K562 (cell line): ENCODE data around the gene C22orf39. TPM values are rescaled to one million over a fixed set of nuclear protein-coding genes. Genes with fewer than 3 reads are reported as not detected.

ENCODE experiments used
- CBFA2T2 ChIP-seq: fragments of 450-650 bp; conservative IDR thresholded peaks from 2 replicates; pipeline ENCODE4 v1.6.1; 2017; ENCODE audit warnings: mild to moderate bottlenecking
- HNRNPL ChIP-seq: fragments of 200-400 bp; formaldehyde crosslinking; IDR thresholded peaks from 2 replicates; pipeline ENCODE4 v1.6.1; 2017; ENCODE audit warnings: low read depth, mild to moderate bottlenecking, low read length
- MTF1 ChIP-seq: fragments of 250-450 bp; sonication (Bioruptor Pico); IDR thresholded peaks from 2 replicates; pipeline ENCODE4 v1.9.0; 2021; ENCODE audit warnings: moderate library complexity, mild to moderate bottlenecking, inconsistent platforms, borderline replicate concordance
- NBN ChIP-seq: fragments of 450-650 bp; IDR thresholded peaks from 2 replicates; pipeline ENCODE4 v1.6.1; 2016; ENCODE audit warnings: low read depth, mild to moderate bottlenecking
- STAT5A ChIP-seq: IDR thresholded peaks from 2 replicates; pipeline ENCODE4 v1.6.1; 2012; ENCODE audit warnings: low read length, inconsistent platforms, borderline replicate concordance
- TCF7 ChIP-seq: sonication (generic); IDR thresholded peaks from 2 replicates; pipeline ENCODE4 v1.6.1; 2016; ENCODE audit warnings: antibody characterized with exemption, borderline replicate concordance
- polyA plus RNA-seq, 8 experiments: library from polyadenylated mRNA; depleted of rRNA in 4 of 8; stranded (reverse) in 5 of 8; unstranded in 3 of 8; fragments of >200 nt; fragmentation: Nextera tagmentation in 2 of 8; fragmentation: Illumina TruSeq in 1 of 8; extraction: Ambion mirVana in 2 of 8; extraction: Trizol in 1 of 8; gene quantifications; 2 replicates each; pipeline versions ENCODE4 v1.2.1 to v1.2.3, GENCODE V29; 2011 to 2014; ENCODE audit warnings: inconsistent platforms in 1 of 8, missing spikeins in 1 of 8
- total RNA-seq, 7 experiments: library from RNA; depleted of rRNA in 6 of 7; stranded (reverse); fragments of >200 nt in 6 of 7; fragmentation: Illumina TruSeq in 2 of 7; extraction: Trizol in 2 of 7; gene quantifications; 2 replicates each; pipeline versions ENCODE4 v1.2.1 to v1.2.3, GENCODE V29; 2011 to 2021; ENCODE audit warnings: low replicate concordance in 1 of 7
- TF ChIP-seq, protein P1 (sequence below), 2 experiments: fragments of 450-650 bp; IDR thresholded peaks; 2 replicates each; pipeline ENCODE4 v1.6.1; 2016; ENCODE audit warnings: mild to moderate bottlenecking in 2 of 2, borderline replicate concordance in 1 of 2, low read depth in 1 of 2, moderate library complexity in 1 of 2
- TF ChIP-seq, protein P2 (sequence below): fragments of 450-650 bp; formaldehyde crosslinking; IDR thresholded peaks from 2 replicates; pipeline ENCODE4 v1.4.0; 2022; ENCODE audit warnings: missing genetic modification characterization
- TF ChIP-seq, protein P3 (sequence below): fragments of 250-450 bp; sonication (Bioruptor Pico); IDR thresholded peaks from 2 replicates; pipeline ENCODE4 v1.4.0; 2020; ENCODE audit warnings: mild to moderate bottlenecking, moderate library complexity
- TF ChIP-seq, protein P4 (sequence below): sonication (generic); formaldehyde crosslinking; IDR thresholded peaks from 2 replicates; pipeline ENCODE4 v1.8.1; 2023; ENCODE audit warnings: mild to moderate bottlenecking, missing genetic modification reagents

C22orf39 gene
- total and polyA plus RNA-seq, 9 of the 15 experiments (the other 6 are each of a cell fraction or from before 2014, with no cell fraction given), result 20.4 to 139 (median 66.8) TPM

DNA sequence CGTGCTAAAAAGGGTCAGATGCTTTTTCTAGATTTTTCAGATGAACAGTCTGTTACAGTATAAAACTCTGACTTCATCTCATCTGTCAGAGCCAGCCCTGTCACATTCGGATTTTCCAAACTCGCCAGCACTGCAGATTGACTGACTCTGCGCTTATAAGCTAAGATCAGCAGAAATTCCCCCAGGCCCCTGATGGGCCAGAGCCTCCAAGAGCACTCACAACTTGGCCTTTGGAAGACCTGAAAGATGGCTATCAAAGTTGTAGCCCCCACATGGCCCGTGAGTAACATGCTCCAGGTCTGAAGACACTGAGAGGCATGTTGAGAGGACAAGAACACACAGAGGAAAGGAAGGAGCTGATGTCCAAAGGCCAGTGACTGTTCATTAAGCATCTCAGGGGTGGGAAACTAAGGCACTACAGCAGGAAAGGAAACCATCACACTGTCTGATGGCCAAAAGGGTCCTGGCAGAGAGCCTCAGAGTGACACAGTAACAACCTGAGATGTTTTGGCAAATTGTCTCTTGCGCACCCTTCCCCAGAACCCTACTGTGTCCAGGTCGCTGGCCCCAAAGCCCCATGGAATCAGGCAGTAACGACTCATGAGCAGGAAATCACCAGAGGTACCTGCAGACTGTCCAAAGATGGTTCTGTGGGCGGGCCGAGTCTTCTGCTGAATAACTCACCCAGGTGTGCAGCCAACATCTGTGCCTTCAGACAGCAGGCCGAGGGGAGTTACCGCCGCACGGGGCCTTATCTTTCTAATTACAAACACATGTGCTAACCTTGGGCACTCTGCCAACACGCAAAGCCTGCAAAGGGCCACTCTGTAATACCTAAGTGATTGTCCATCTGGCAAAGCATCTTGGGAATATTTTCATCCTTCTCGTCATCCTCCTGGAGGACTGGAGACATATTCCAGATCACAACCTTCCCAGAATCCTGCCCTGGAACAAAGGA is 39.6 kb downstream of the C22orf39 start (continued):
- TF ChIP-seq, protein P1, sequence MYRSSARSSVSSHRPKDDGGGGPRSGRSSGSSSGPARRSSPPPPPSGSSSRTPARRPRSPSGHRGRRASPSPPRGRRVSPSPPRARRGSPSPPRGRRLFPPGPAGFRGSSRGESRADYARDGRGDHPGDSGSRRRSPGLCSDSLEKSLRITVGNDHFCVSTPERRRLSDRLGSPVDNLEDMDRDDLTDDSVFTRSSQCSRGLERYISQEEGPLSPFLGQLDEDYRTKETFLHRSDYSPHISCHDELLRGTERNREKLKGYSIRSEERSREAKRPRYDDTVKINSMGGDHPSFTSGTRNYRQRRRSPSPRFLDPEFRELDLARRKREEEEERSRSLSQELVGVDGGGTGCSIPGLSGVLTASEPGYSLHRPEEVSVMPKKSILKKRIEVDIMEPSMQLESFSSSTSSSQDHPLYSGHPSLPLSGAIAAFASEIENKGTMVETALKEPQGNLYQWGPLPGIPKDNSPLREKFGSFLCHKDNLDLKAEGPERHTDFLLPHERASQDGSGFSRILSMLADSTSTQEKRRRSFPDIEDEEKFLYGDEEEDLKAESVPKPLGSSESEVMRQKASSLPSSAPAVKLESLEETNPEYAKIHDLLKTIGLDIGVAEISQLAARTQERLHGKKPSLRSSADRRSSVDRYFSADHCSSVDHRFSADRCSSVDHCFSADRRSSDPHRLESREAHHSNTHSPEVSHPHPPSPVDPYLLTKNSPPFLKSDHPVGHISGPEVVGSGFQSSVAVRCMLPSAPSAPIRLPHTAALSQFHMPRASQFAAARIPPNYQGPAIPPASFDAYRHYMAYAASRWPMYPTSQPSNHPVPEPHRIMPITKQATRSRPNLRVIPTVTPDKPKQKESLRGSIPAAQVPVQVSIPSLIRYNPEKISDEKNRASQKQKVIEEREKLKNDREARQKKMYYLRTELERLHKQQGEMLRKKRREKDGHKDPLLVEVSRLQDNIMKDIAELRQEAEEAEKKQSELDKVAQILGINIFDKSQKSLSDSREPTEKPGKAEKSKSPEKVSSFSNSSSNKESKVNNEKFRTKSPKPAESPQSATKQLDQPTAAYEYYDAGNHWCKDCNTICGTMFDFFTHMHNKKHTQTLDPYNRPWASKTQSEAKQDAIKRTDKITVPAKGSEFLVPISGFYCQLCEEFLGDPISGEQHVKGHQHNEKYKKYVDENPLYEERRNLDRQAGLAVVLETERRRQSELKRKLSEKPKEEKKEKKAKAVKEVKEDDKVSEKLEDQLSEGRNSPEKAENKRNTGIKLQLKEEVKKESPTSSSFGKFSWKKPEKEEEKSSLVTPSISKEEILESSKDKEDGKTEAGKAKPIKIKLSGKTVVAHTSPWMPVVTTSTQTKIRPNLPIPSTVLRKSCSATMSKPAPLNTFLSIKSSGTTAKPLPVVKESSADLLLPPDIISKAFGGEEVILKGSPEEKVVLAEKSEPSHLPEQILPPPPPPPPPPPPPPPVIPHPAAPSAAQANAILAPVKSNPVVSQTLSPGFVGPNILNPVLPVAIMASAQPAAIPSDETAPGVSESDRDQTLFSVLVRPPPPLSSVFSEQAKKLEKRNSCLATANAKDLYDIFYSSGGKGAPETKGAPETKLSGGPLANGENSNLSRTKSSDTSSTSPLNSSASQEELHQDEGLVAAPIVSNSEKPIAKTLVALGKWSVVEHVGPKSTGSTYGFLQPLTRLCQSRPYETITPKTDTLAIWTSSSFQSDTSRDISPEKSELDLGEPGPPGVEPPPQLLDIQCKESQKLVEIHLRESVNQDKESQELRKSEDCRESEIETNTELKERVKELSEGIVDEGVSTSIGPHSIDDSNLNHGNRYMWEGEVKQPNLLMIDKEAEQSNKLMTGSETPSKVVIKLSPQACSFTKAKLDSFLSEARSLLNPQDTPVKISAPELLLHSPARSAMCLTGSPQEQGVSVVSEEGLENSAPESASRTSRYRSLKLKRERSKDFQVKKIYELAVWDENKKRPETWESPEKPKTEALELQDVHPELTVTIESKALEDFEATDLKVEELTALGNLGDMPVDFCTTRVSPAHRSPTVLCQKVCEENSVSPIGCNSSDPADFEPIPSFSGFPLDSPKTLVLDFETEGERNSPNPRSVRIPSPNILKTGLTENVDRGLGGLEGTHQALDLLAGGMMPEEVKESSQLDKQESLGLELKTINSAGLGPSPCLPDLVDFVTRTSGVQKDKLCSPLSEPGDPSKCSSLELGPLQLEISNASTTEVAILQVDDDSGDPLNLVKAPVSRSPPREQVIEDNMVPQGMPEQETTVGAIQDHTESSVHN (IDR thresholded peaks at IDR 0.05; ENCODE audit: borderline replicate concordance in 1 of 2, low read depth in 1 of 2), result peak in 1 of 2 experiments; percentile 76; a peak in 2 of 4 replicates
- peak; percentile 58; the same call in 1 of the 2 replicates for TF ChIP-seq TCF7
- no peak for TF ChIP-seq CBFA2T2
- TF ChIP-seq, protein P2, sequence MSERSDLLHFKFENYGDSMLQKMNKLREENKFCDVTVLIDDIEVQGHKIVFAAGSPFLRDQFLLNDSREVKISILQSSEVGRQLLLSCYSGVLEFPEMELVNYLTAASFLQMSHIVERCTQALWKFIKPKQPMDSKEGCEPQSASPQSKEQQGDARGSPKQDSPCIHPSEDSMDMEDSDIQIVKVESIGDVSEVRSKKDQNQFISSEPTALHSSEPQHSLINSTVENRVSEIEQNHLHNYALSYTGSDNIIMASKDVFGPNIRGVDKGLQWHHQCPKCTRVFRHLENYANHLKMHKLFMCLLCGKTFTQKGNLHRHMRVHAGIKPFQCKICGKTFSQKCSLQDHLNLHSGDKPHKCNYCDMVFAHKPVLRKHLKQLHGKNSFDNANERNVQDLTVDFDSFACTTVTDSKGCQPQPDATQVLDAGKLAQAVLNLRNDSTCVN, result no peak
- no peak for TF ChIP-seq HNRNPL
- TF ChIP-seq MTF1, result no peak
- TF ChIP-seq, protein P3, sequence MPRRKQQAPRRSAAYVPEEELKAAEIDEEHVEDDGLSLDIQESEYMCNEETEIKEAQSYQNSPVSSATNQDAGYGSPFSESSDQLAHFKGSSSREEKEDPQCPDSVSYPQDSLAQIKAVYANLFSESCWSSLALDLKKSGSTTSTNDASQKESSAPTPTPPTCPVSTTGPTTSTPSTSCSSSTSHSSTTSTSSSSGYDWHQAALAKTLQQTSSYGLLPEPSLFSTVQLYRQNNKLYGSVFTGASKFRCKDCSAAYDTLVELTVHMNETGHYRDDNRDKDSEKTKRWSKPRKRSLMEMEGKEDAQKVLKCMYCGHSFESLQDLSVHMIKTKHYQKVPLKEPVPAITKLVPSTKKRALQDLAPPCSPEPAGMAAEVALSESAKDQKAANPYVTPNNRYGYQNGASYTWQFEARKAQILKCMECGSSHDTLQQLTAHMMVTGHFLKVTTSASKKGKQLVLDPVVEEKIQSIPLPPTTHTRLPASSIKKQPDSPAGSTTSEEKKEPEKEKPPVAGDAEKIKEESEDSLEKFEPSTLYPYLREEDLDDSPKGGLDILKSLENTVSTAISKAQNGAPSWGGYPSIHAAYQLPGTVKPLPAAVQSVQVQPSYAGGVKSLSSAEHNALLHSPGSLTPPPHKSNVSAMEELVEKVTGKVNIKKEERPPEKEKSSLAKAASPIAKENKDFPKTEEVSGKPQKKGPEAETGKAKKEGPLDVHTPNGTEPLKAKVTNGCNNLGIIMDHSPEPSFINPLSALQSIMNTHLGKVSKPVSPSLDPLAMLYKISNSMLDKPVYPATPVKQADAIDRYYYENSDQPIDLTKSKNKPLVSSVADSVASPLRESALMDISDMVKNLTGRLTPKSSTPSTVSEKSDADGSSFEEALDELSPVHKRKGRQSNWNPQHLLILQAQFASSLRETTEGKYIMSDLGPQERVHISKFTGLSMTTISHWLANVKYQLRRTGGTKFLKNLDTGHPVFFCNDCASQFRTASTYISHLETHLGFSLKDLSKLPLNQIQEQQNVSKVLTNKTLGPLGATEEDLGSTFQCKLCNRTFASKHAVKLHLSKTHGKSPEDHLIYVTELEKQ (CRISPR knock-in tag), result 0 out of 2 replicates have a peak, but pooled peaks have one; percentile 26
- TF ChIP-seq NBN, result no peak
- TF ChIP-seq, protein P4, sequence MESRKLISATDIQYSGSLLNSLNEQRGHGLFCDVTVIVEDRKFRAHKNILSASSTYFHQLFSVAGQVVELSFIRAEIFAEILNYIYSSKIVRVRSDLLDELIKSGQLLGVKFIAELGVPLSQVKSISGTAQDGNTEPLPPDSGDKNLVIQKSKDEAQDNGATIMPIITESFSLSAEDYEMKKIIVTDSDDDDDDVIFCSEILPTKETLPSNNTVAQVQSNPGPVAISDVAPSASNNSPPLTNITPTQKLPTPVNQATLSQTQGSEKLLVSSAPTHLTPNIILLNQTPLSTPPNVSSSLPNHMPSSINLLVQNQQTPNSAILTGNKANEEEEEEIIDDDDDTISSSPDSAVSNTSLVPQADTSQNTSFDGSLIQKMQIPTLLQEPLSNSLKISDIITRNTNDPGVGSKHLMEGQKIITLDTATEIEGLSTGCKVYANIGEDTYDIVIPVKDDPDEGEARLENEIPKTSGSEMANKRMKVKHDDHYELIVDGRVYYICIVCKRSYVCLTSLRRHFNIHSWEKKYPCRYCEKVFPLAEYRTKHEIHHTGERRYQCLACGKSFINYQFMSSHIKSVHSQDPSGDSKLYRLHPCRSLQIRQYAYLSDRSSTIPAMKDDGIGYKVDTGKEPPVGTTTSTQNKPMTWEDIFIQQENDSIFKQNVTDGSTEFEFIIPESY (CRISPR knock-in tag), result peak; percentile 72; the same call in 1 of the 2 replicates
- TF ChIP-seq STAT5A, result peak; percentile 94
